Suprapubic skin (tissue), 4 donors: ENCODE measurements around the gene ADGRF3. TPM values are rescaled to one million over a fixed set of nuclear protein-coding genes. Genes with fewer than 3 reads are reported as not detected.
"Not testable (repeated sequence)": the region's sequence is repeated elsewhere in the genome, so short reads cannot be mapped to it uniquely, and the experiment has no call there.

Experiments used
- DNase-seq, 2 donors: peaks; one replicate each; pipeline ENCODE4 v3.0.0-alpha.2; 2019; ENCODE audit warnings: low spot score in 2 of 2
- H3K27ac ChIP-seq: fragments of 200-600 bp; sonication (generic); one replicate; pipeline ENCODE4 v1.5.1; 2019
- H3K27me3 ChIP-seq: fragments of 200-600 bp; sonication (generic); one replicate; pipeline ENCODE4 v1.5.1; 2019
- H3K36me3 ChIP-seq: fragments of 200-600 bp; sonication (generic); one replicate; pipeline ENCODE4 v1.5.1; 2019
- H3K4me1 ChIP-seq: fragments of 200-600 bp; sonication (generic); one replicate; pipeline ENCODE4 v1.5.1; 2019
- H3K4me3 ChIP-seq: fragments of 200-600 bp; sonication (generic); one replicate; pipeline ENCODE4 v1.5.1; 2019; ENCODE audit warnings: mild to moderate bottlenecking
- H3K9me3 ChIP-seq: fragments of 200-600 bp; sonication (generic); one replicate; pipeline ENCODE4 v1.5.1; 2019
- EP300 ChIP-seq: sonication (generic); formaldehyde crosslinking; IDR thresholded peaks from one replicate; pipeline ENCODE4 v1.6.1; 2017; ENCODE audit warnings: antibody characterized with exemption
- POLR2A ChIP-seq, 2 donors: fragments of 450-650 bp; IDR thresholded peaks; one replicate each; pipeline ENCODE4 v1.6.1; 2017; ENCODE audit warnings: antibody characterized with exemption in 2 of 2, mild to moderate bottlenecking in 2 of 2, moderate library complexity in 2 of 2
- POLR2AphosphoS5 ChIP-seq, 3 donors: sonication (generic); formaldehyde crosslinking; IDR thresholded peaks; one replicate each; pipeline ENCODE4 v1.6.1; 2017; ENCODE audit warnings: antibody characterized with exemption in 3 of 3
- WGBS: methylation state at CpG from one replicate; pipeline ENCODE4 v1.1.5; 2018; 5-methylcytosine and 5-hydroxymethylcytosine counted together
- total RNA-seq, 4 donors: library from RNA; depleted of rRNA; stranded (reverse); fragments of >200 nt; gene quantifications; one replicate each; pipeline ENCODE4 v1.1.0, GENCODE V29; 2016
- TF ChIP-seq, protein P1 (sequence below), 2 donors: fragments of 200-600 bp in 1 of 2; fragments of 450-650 bp in 1 of 2; sonication (generic) in 1 of 2; IDR thresholded peaks; one replicate each; pipeline ENCODE4 v1.5.1; 2016 to 2019; ENCODE audit warnings: antibody characterized with exemption in 2 of 2, mild to moderate bottlenecking in 1 of 2, moderate library complexity in 1 of 2

The ADGRF3 gene
- total RNA-seq, 4 donors from 2014 or later, result 0.19 to 0.48 (median 0.21) TPM; not detected in 1

DNA sequence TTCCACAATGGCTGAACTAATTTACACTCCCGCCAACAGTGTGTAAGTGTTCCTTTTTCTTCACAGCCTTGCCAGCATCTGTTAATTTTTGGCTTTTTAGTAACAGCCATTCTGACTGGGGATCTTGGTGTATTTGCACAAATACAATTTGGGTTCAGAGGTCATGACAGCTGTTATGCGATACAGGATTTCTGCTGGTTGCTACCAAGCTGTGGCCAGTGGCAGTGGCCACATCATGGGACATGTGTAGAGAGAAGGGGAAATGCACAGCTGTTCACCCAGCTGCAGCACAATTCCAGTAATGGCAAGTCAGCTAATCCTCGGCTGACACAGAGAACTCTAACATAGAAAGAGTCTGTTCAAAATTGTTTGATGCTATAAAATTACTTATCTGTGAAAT lies 21.7 kb downstream of the ADGRF3 start:
- Histone ChIP-seq H3K27me3 (no peaks in the 10 kb centered on the region), H3K4me1 (peaks cover 2% of the 10 kb centered on the region), H3K36me3 (no peaks in the 10 kb centered on the region), H3K4me3 (no peak overlapping the region), H3K9me3 (no peaks in the 10 kb centered on the region), H3K27ac (no peak overlapping the region)
- no peak for DNase-seq
- no peak for TF ChIP-seq POLR2AphosphoS5 (IDR thresholded peaks at IDR 0.05)
- no peak for TF ChIP-seq EP300
- TF ChIP-seq, protein P1, sequence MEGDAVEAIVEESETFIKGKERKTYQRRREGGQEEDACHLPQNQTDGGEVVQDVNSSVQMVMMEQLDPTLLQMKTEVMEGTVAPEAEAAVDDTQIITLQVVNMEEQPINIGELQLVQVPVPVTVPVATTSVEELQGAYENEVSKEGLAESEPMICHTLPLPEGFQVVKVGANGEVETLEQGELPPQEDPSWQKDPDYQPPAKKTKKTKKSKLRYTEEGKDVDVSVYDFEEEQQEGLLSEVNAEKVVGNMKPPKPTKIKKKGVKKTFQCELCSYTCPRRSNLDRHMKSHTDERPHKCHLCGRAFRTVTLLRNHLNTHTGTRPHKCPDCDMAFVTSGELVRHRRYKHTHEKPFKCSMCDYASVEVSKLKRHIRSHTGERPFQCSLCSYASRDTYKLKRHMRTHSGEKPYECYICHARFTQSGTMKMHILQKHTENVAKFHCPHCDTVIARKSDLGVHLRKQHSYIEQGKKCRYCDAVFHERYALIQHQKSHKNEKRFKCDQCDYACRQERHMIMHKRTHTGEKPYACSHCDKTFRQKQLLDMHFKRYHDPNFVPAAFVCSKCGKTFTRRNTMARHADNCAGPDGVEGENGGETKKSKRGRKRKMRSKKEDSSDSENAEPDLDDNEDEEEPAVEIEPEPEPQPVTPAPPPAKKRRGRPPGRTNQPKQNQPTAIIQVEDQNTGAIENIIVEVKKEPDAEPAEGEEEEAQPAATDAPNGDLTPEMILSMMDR (IDR thresholded peaks at IDR 0.05), result no peak
- no peak for TF ChIP-seq POLR2A (IDR thresholded peaks at IDR 0.05)
- 78% methylated on average over 3 of the region's 3 CpGs for WGBS

DNA sequence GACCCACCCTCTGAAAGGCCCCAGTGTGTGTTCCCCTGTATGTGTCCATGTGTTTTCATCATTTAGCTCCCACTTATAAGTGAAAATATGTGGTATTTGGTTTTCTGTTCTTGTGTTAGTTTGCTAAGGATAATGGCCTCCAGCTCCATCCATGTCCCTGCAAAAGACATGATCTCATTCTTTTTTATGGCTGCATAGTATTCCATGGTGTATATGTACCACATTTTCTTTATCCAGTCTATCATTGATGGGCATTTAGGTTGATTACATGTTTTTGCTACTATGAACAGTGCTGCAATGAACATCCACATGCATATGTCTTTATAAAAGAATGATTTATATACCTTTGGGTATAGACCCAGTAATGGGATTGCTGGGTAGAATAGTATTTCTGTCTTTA lies 22.1 kb downstream of the ADGRF3 start:
- not testable (repeated sequence) for H3K4me3 ChIP-seq, H3K36me3 ChIP-seq, H3K4me1 ChIP-seq

DNA sequence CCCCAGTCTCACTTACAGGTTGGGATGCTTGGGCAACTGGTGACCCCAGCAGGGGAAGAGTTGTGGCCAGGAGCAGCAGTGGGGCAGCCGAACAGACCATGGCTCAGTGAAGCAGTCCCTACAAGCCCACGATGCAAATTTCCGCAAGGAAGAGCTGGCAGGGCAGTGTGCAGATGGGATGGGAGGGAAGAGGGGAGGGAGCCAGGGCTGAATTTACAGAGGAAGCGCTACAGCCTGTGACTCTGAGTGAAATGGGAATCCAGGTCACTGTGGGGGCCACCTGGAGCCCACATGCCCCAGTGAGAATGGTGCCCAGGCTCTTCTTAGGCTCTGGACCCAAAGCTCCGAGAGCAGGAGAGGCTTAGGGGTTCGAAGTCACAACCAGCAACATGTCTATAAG lies 27.6 kb downstream of the ADGRF3 start:
- 58% methylated on average over 3 of the region's 6 CpGs for WGBS
- H3K36me3 ChIP-seq, result no peaks in the 10 kb centered on the region
- H3K9me3 ChIP-seq, result no peaks in the 10 kb centered on the region
- H3K27ac ChIP-seq, result no peak overlapping the region
- no peak for TF ChIP-seq POLR2A (IDR thresholded peaks at IDR 0.05)
- no peaks in the 10 kb centered on the region for H3K4me1 ChIP-seq
- no peaks in the 10 kb centered on the region for H3K27me3 ChIP-seq
- no peak for DNase-seq
- H3K4me3 ChIP-seq, result no peak overlapping the region

More for the DNA sequence above, 22.1 kb downstream of the ADGRF3 start:
- H3K27me3 ChIP-seq, H3K9me3 ChIP-seq, H3K27ac ChIP-seq, DNase-seq: not testable (repeated sequence)

DNA sequence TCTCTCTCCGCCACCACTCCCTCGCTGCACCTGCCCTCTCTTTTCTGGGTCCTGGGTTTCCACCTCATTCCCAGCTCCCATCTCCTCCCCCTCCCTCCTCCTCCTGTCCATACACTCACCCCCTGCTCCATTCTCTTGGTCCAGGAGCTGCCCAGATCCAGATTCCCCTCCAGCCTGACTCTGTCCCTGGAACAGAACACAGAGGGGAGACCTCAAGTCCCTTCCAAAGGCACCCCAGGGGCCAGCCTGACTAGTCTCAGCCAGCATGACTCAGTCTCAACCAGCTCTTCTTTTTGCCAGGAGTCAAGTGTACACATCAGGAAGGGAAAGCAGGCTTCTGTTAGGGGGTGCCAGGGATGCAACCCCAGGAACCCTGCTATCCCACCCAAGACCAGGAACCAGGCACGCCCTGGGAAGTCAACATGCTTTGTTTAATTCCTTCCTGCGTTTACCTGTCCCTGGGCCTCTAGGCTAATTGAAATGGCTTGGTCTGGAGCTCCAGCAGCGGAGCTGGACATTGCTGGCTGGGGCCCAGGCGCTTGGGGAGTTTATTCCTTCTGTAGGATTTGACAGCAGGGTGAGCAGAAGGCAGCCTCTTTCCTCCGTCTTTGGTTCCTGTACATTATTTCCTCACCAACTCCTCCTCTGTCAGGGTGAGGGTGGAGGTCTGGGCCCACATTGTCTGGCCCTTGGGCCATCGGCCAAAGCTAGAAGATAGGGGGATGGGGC lies 29.0 kb downstream of the ADGRF3 start:
- no peaks in the 10 kb centered on the region for H3K9me3 ChIP-seq
- no peak for DNase-seq
- H3K4me1 ChIP-seq, result peaks cover 10% of the 10 kb centered on the region
- 86% methylated on average over 7 of the region's 8 CpGs for WGBS
- TF ChIP-seq POLR2AphosphoS5 (IDR thresholded peaks at IDR 0.05) (no peak), POLR2A (IDR thresholded peaks at IDR 0.05) (no peak), EP300 (no peak)
- TF ChIP-seq, protein P1 (IDR thresholded peaks at IDR 0.05), result no peak
- no peaks in the 10 kb centered on the region for H3K36me3 ChIP-seq
- H3K27ac ChIP-seq, result no peak overlapping the region
- no peak overlapping the region for H3K4me3 ChIP-seq
- H3K27me3 ChIP-seq, result no peaks in the 10 kb centered on the region

DNA sequence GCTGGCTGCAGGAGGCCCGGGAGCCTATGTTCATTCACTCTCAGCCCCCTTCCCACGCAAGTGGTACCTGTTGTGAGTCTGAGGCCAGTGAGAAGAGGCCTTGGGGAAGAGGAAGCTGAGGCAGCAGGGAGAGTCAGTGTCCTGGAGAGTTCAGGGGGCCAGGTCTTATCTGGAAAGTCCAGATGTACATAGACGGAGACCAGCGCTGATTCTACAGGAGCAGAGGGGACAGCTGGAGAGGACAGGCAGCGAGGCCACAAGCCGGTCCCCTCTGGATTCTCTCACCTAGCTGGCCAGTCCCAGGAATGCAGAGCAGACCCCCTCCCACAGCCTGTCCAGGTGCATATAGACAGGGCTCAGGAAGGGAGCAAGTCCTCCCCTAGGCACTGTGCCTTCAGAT lies 29.7 kb downstream of the ADGRF3 start:
- no peak for TF ChIP-seq POLR2AphosphoS5 (IDR thresholded peaks at IDR 0.05)
- TF ChIP-seq POLR2A (IDR thresholded peaks at IDR 0.05), result no peak
- no peak for TF ChIP-seq EP300
- TF ChIP-seq, protein P1 (IDR thresholded peaks at IDR 0.05), result no peak
- H3K4me3 ChIP-seq, result no peak overlapping the region
- no peaks in the 10 kb centered on the region for H3K27me3 ChIP-seq
- 78% methylated on average over 4 of the region's 6 CpGs for WGBS
- no peaks in the 10 kb centered on the region for H3K9me3 ChIP-seq
- no peaks in the 10 kb centered on the region for H3K36me3 ChIP-seq
- DNase-seq, result no peak
- H3K27ac ChIP-seq, result no peak overlapping the region
- peaks cover 14% of the 10 kb centered on the region for H3K4me1 ChIP-seq

DNA sequence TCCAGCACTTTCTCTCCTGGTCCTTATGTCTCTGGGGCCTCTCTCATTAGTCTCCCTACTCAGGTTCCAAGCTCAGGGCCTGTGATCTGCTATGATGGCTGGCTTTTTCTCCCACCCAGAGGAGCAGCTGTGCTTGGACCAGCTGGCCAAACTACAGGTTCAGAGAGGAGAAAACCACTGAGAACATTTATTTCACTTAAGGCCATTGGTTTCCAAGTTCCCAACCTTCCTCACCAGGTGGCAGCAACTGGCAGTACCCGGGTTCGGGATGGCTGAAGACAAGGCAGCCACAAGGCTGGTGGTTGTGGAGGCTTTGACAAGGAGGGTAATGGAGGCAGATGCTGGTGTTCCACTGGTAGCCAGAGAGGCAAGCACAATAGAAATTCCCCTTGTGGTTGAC lies 30.5 kb downstream of the ADGRF3 start:
- 61% methylated on average over 2 of the region's 2 CpGs for WGBS
- TF ChIP-seq POLR2A (IDR thresholded peaks at IDR 0.05) (no peak), POLR2AphosphoS5 (IDR thresholded peaks at IDR 0.05) (no peak), EP300 (no peak)
- TF ChIP-seq, protein P1 (IDR thresholded peaks at IDR 0.05), result no peak
- Histone ChIP-seq H3K27ac (no peak overlapping the region), H3K9me3 (no peaks in the 10 kb centered on the region), H3K36me3 (no peaks in the 10 kb centered on the region), H3K27me3 (no peaks in the 10 kb centered on the region), H3K4me3 (no peak overlapping the region), H3K4me1 (peaks cover 14% of the 10 kb centered on the region)
- DNase-seq, result no peak
